ENCODE data around the gene SLFNL1. TPM values are rescaled to one million over a fixed set of nuclear protein-coding genes. Genes with fewer than 3 reads are reported as not detected.
A peak's percentile ranks its signal among the peaks of the same experiment; 100 is the strongest.

Gene SLFNL1
- total and polyA plus RNA-seq, 4 donors = 0.02 to 0.68 (median 0.38) TPM

DNA sequence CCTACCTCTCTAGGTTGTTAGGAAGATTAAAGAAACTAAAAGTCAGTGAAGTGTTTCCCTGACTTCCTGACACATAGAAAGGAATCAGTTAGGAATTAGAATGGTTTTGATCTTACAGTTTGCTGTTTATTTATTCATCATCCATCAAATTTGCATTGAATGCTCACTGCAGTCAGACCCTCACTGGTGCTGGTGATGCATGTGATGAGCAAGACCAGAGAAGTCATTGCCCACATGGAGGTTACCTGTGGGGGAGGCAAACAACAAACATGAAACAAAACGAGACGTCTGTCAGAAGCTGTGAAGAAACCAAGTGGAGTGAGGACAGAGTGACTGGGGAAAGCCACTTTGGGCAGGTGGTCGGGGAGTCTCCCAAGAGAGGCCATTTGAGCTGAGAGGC lies 35.6 kb downstream of the SLFNL1 start:
- no peak for DNase-seq (ENCODE audit: low spot score)
- H3K4me1 ChIP-seq (ENCODE audit: control insufficient read depth in 4 of 4, insufficient read depth in 4 of 4, low read length in 3 of 4) = peaks cover 15 to 58% (median 44%) of the 10 kb centered on the region in 4 donors
- WGBS = 70% methylated on average over 3 of the region's 3 CpGs
- no peak overlapping the region for H3K9ac ChIP-seq (ENCODE audit: low read depth in 1 of 2, low read length in 2 of 2)
- TF ChIP-seq JUND (IDR thresholded peaks at IDR 0.05) = no peak
- TF ChIP-seq NR2F2 (IDR thresholded peaks at IDR 0.05) = no peak
- TF ChIP-seq, protein P1, sequence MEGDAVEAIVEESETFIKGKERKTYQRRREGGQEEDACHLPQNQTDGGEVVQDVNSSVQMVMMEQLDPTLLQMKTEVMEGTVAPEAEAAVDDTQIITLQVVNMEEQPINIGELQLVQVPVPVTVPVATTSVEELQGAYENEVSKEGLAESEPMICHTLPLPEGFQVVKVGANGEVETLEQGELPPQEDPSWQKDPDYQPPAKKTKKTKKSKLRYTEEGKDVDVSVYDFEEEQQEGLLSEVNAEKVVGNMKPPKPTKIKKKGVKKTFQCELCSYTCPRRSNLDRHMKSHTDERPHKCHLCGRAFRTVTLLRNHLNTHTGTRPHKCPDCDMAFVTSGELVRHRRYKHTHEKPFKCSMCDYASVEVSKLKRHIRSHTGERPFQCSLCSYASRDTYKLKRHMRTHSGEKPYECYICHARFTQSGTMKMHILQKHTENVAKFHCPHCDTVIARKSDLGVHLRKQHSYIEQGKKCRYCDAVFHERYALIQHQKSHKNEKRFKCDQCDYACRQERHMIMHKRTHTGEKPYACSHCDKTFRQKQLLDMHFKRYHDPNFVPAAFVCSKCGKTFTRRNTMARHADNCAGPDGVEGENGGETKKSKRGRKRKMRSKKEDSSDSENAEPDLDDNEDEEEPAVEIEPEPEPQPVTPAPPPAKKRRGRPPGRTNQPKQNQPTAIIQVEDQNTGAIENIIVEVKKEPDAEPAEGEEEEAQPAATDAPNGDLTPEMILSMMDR (IDR thresholded peaks at IDR 0.05; ENCODE audit: low read depth, low read length, missing input control) = no peak
- TF ChIP-seq HNF4G (IDR thresholded peaks at IDR 0.05) = no peak
- TF ChIP-seq, protein P2, sequence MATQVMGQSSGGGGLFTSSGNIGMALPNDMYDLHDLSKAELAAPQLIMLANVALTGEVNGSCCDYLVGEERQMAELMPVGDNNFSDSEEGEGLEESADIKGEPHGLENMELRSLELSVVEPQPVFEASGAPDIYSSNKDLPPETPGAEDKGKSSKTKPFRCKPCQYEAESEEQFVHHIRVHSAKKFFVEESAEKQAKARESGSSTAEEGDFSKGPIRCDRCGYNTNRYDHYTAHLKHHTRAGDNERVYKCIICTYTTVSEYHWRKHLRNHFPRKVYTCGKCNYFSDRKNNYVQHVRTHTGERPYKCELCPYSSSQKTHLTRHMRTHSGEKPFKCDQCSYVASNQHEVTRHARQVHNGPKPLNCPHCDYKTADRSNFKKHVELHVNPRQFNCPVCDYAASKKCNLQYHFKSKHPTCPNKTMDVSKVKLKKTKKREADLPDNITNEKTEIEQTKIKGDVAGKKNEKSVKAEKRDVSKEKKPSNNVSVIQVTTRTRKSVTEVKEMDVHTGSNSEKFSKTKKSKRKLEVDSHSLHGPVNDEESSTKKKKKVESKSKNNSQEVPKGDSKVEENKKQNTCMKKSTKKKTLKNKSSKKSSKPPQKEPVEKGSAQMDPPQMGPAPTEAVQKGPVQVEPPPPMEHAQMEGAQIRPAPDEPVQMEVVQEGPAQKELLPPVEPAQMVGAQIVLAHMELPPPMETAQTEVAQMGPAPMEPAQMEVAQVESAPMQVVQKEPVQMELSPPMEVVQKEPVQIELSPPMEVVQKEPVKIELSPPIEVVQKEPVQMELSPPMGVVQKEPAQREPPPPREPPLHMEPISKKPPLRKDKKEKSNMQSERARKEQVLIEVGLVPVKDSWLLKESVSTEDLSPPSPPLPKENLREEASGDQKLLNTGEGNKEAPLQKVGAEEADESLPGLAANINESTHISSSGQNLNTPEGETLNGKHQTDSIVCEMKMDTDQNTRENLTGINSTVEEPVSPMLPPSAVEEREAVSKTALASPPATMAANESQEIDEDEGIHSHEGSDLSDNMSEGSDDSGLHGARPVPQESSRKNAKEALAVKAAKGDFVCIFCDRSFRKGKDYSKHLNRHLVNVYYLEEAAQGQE (IDR thresholded peaks at IDR 0.05) = no peak
- TF ChIP-seq, protein P3, sequence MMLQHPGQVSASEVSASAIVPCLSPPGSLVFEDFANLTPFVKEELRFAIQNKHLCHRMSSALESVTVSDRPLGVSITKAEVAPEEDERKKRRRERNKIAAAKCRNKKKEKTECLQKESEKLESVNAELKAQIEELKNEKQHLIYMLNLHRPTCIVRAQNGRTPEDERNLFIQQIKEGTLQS (IDR thresholded peaks at IDR 0.05) = no peak
- no peak for TF ChIP-seq RAD21 (IDR thresholded peaks at IDR 0.05)
- TF ChIP-seq SP1 (IDR thresholded peaks at IDR 0.05) = no peak
- TF ChIP-seq, protein P4, sequence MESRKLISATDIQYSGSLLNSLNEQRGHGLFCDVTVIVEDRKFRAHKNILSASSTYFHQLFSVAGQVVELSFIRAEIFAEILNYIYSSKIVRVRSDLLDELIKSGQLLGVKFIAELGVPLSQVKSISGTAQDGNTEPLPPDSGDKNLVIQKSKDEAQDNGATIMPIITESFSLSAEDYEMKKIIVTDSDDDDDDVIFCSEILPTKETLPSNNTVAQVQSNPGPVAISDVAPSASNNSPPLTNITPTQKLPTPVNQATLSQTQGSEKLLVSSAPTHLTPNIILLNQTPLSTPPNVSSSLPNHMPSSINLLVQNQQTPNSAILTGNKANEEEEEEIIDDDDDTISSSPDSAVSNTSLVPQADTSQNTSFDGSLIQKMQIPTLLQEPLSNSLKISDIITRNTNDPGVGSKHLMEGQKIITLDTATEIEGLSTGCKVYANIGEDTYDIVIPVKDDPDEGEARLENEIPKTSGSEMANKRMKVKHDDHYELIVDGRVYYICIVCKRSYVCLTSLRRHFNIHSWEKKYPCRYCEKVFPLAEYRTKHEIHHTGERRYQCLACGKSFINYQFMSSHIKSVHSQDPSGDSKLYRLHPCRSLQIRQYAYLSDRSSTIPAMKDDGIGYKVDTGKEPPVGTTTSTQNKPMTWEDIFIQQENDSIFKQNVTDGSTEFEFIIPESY (IDR thresholded peaks at IDR 0.05) = no peak
- no peak for TF ChIP-seq HNF4A (conservative IDR thresholded peaks at IDR 0.05)
- no peaks in the 10 kb centered on the region for H3K27me3 ChIP-seq (ENCODE audit: control insufficient read depth in 4 of 4, insufficient read depth in 4 of 4, low read length in 3 of 4)
- H3K9me3 ChIP-seq (ENCODE audit: control insufficient read depth in 4 of 4, low read length in 3 of 4) = no peaks in the 10 kb centered on the region
- peak overlapping the region; percentile 83 to 84 for H3K27ac ChIP-seq (ENCODE audit: low read depth in 1 of 2, low read length in 2 of 2)
- H3K4me3 ChIP-seq (ENCODE audit: low read depth in 1 of 3, low read length in 3 of 3) = peak overlapping the region in 1 of 3 donors; percentile 7
- peaks cover 0 to 2% (median 1%) of the 10 kb centered on the region in 4 donors for H3K36me3 ChIP-seq (ENCODE audit: control insufficient read depth in 4 of 4, insufficient read depth in 3 of 4, low read depth in 1 of 4, low read length in 3 of 4)

DNA sequence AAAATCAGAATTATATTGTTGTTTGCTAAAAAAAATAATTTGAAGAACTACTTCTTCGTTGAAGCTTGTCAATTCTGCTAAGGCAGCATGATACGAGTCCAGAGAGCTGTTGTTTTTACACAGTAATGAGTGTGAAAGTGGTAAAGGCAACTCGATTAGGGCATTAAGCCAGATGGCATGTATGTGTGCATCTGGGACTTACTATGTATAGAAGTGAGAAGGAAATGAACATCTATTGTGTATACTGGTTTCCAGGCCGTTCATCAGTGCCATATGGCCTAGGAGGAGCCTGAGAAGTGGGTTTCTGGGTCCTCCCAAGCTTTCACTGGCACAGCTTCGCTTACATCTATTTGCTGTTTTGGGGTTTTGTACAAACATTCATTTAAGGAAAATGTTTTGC lies 36.4 kb downstream of the SLFNL1 start:
- Histone ChIP-seq H3K9ac (ENCODE audit: low read depth in 1 of 2, low read length in 2 of 2) (no peak overlapping the region), H3K27me3 (ENCODE audit: control insufficient read depth in 4 of 4, insufficient read depth in 4 of 4, low read length in 3 of 4) (no peaks in the 10 kb centered on the region), H3K4me1 (ENCODE audit: control insufficient read depth in 4 of 4, insufficient read depth in 4 of 4, low read length in 3 of 4) (peaks cover 15 to 57% (median 43%) of the 10 kb centered on the region in 4 donors), H3K4me3 (ENCODE audit: low read depth in 1 of 3, low read length in 3 of 3) (no peak overlapping the region), H3K36me3 (ENCODE audit: control insufficient read depth in 4 of 4, insufficient read depth in 3 of 4, low read depth in 1 of 4, low read length in 3 of 4) (peaks cover 0 to 2% (median 0%) of the 10 kb centered on the region in 4 donors), H3K27ac (ENCODE audit: low read depth in 1 of 2, low read length in 2 of 2) (no peak overlapping the region), H3K9me3 (ENCODE audit: control insufficient read depth in 4 of 4, low read length in 3 of 4) (no peaks in the 10 kb centered on the region)
- no peak for DNase-seq (ENCODE audit: low spot score)
- 90% methylated on average over 5 of the region's 5 CpGs for WGBS
- TF ChIP-seq, protein P3 (IDR thresholded peaks at IDR 0.05) = no peak
- TF ChIP-seq, protein P2 (IDR thresholded peaks at IDR 0.05) = no peak
- TF ChIP-seq JUND (IDR thresholded peaks at IDR 0.05) (no peak), FOXA1 (IDR thresholded peaks at IDR 0.05) (no peak), HNF4G (IDR thresholded peaks at IDR 0.05) (no peak), YY1 (IDR thresholded peaks at IDR 0.05) (no peak), GABPA (IDR thresholded peaks at IDR 0.05 in 1 of 2, conservative IDR thresholded peaks at IDR 0.05 in 1 of 2) (no peak), HNF4A (conservative IDR thresholded peaks at IDR 0.05) (no peak), TAF1 (conservative IDR thresholded peaks at IDR 0.05) (no peak)
- TF ChIP-seq, protein P1 (IDR thresholded peaks at IDR 0.05; ENCODE audit: low read depth, low read length, missing input control) = no peak
- TF ChIP-seq, protein P5, sequence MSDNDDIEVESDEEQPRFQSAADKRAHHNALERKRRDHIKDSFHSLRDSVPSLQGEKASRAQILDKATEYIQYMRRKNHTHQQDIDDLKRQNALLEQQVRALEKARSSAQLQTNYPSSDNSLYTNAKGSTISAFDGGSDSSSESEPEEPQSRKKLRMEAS (IDR thresholded peaks at IDR 0.05) = no peak
